Stomach smooth muscle (tissue), 2 donors: ENCODE measurements around the gene KIAA0319L.

ENCODE experiments used
- H3K27ac ChIP-seq: one replicate; pipeline ENCODE4 v1.7.0; 2013; ENCODE audit warnings: mild to moderate bottlenecking, low read length, inconsistent platforms
- H3K27me3 ChIP-seq, 2 donors: one replicate each; pipeline ENCODE4 v1.7.0; 2013; ENCODE audit warnings: low read length in 2 of 2; ENCODE audit not compliant: insufficient read depth in 2 of 2, control insufficient read depth in 1 of 2
- H3K36me3 ChIP-seq, 2 donors: one replicate each; pipeline ENCODE4 v1.7.0; 2013; ENCODE audit warnings: low read length in 2 of 2; ENCODE audit not compliant: control insufficient read depth in 2 of 2, insufficient read depth in 2 of 2
- H3K4me1 ChIP-seq: one replicate; pipeline ENCODE4 v1.7.0; 2013; ENCODE audit warnings: low read length; ENCODE audit not compliant: control insufficient read depth, insufficient read depth
- H3K4me3 ChIP-seq, 2 donors: one replicate each; pipeline ENCODE4 v1.7.0; 2013; ENCODE audit warnings: low read length in 2 of 2
- H3K9ac ChIP-seq, 2 donors: one replicate each; pipeline ENCODE4 v1.7.0; 2013; ENCODE audit warnings: low read length in 2 of 2, mild to moderate bottlenecking in 1 of 2
- H3K9me3 ChIP-seq, 2 donors: one replicate each; pipeline ENCODE4 v1.7.0; 2013; ENCODE audit warnings: low read length in 2 of 2; ENCODE audit not compliant: control insufficient read depth in 2 of 2
- donor health status: healthy.
- donor health status: Pancreatic carcinoma.

KIAA0319L gene

GRCh38 chr1:35555212-35555584 lies 2.0 kb downstream of the KIAA0319L start:
- Histone ChIP-seq H3K4me1 (peaks cover 43% of the 10 kb centered on the region), H3K9ac (no peak overlapping the region), H3K36me3 (peaks cover 11 to 12% of the 10 kb centered on the region in 2 donors), H3K27me3 (no peaks in the 10 kb centered on the region), H3K27ac (no peak overlapping the region), H3K9me3 (no peaks in the 10 kb centered on the region), H3K4me3 (no peak overlapping the region)

- Histone ChIP-seq H3K4me1 (peaks cover 38% of the 10 kb centered on the region), H3K4me3 (no peak overlapping the region)
Observed at GRCh38 chr1:35554266-35555211, 2.7 kb downstream of the KIAA0319L start.

GRCh38 chr1:35553851-35554250 lies 3.4 kb downstream of the KIAA0319L start:
- peaks cover 35% of the 10 kb centered on the region for H3K4me1 ChIP-seq
- H3K9ac ChIP-seq: no peak overlapping the region
- H3K4me3 ChIP-seq: no peak overlapping the region
- no peaks in the 10 kb centered on the region for H3K9me3 ChIP-seq
- peaks cover 11 to 12% of the 10 kb centered on the region in 2 donors for H3K36me3 ChIP-seq
- no peak overlapping the region for H3K27ac ChIP-seq
- H3K27me3 ChIP-seq: no peaks in the 10 kb centered on the region

More at GRCh38 chr1:35554266-35555211, 2.7 kb downstream of the KIAA0319L start:
- Histone ChIP-seq H3K9ac (peak overlapping the region in 1 of 2 donors; percentile 19), H3K27ac (no peak overlapping the region), H3K9me3 (no peaks in the 10 kb centered on the region), H3K27me3 (no peaks in the 10 kb centered on the region), H3K36me3 (peaks cover 11 to 12% of the 10 kb centered on the region in 2 donors)

- no peak overlapping the region for H3K9ac ChIP-seq
- peaks cover 2 to 3% of the 10 kb centered on the region in 2 donors for H3K36me3 ChIP-seq
- no peaks in the 10 kb centered on the region for H3K4me1 ChIP-seq
- H3K27me3 ChIP-seq: no peaks in the 10 kb centered on the region
- H3K27ac ChIP-seq: no peak overlapping the region
- H3K9me3 ChIP-seq: no peaks in the 10 kb centered on the region
- H3K4me3 ChIP-seq: no peak overlapping the region
Observed at GRCh38 chr1:35546614-35547013, 10.6 kb downstream of the KIAA0319L start.

- Histone ChIP-seq H3K27ac (no peak overlapping the region), H3K4me3 (no peak overlapping the region), H3K9ac (no peak overlapping the region)
Observed at GRCh38 chr1:35544976-35545375, 12.2 kb downstream of the KIAA0319L start.

GRCh38 chr1:35539824-35540261 lies 17.4 kb downstream of the KIAA0319L start:
- H3K4me1 ChIP-seq: peaks cover 19% of the 10 kb centered on the region
- H3K9me3 ChIP-seq: no peaks in the 10 kb centered on the region
- H3K9ac ChIP-seq: no peak overlapping the region
- H3K36me3 ChIP-seq: peaks cover 0 to 2% of the 10 kb centered on the region in 2 donors
- H3K27ac ChIP-seq: no peak overlapping the region
- no peaks in the 10 kb centered on the region for H3K27me3 ChIP-seq
- no peak overlapping the region for H3K4me3 ChIP-seq

More at GRCh38 chr1:35544976-35545375, 12.2 kb downstream of the KIAA0319L start:
- no peaks in the 10 kb centered on the region for H3K9me3 ChIP-seq
- H3K36me3 ChIP-seq: peaks cover 0 to 2% of the 10 kb centered on the region in 2 donors
- no peaks in the 10 kb centered on the region for H3K27me3 ChIP-seq
- H3K4me1 ChIP-seq: peaks cover 9% of the 10 kb centered on the region

- H3K9ac ChIP-seq: no peak overlapping the region
- H3K27ac ChIP-seq: peak overlapping the region; percentile 31
- H3K9me3 ChIP-seq: no peaks in the 10 kb centered on the region
- H3K4me1 ChIP-seq: peaks cover 19% of the 10 kb centered on the region
- H3K27me3 ChIP-seq: no peaks in the 10 kb centered on the region
- no peak overlapping the region for H3K4me3 ChIP-seq
- H3K36me3 ChIP-seq: peaks cover 0 to 2% of the 10 kb centered on the region in 2 donors
Observed at GRCh38 chr1:35539073-35539823, 18.0 kb downstream of the KIAA0319L start.

- Histone ChIP-seq H3K27ac (no peak overlapping the region), H3K36me3 (peaks cover 0 to 2% of the 10 kb centered on the region in 2 donors), H3K4me3 (no peak overlapping the region), H3K9ac (no peak overlapping the region), H3K9me3 (no peaks in the 10 kb centered on the region), H3K27me3 (no peaks in the 10 kb centered on the region), H3K4me1 (peaks cover 22% of the 10 kb centered on the region)
Observed at GRCh38 chr1:35537806-35538205, 19.4 kb downstream of the KIAA0319L start.

GRCh38 chr1:35536556-35537162 lies 20.5 kb downstream of the KIAA0319L start:
- no peak overlapping the region for H3K4me3 ChIP-seq
- peaks cover 26% of the 10 kb centered on the region for H3K4me1 ChIP-seq
- H3K27me3 ChIP-seq: no peaks in the 10 kb centered on the region
- no peaks in the 10 kb centered on the region for H3K9me3 ChIP-seq
- no peak overlapping the region for H3K27ac ChIP-seq
- peaks cover 0 to 2% of the 10 kb centered on the region in 2 donors for H3K36me3 ChIP-seq
- no peak overlapping the region for H3K9ac ChIP-seq

- no peaks in the 10 kb centered on the region for H3K9me3 ChIP-seq
- no peaks in the 10 kb centered on the region for H3K27me3 ChIP-seq
Observed at GRCh38 chr1:35535243-35535642, 22.0 kb downstream of the KIAA0319L start.

More at GRCh38 chr1:35535243-35535642, 22.0 kb downstream of the KIAA0319L start:
- peaks cover 5 to 8% of the 10 kb centered on the region in 2 donors for H3K36me3 ChIP-seq
- no peak overlapping the region for H3K27ac ChIP-seq
- H3K4me3 ChIP-seq: no peak overlapping the region
- H3K4me1 ChIP-seq: peaks cover 19% of the 10 kb centered on the region
- H3K9ac ChIP-seq: no peak overlapping the region
